Duodenal mucosa (tissue), 2 donors: ENCODE data around the gene CEMP1.
"Not testable (repeated sequence)": the region's sequence is repeated elsewhere in the genome, so short reads cannot be mapped to it uniquely, and the experiment has no call there.

Experiments used
- H3K27ac ChIP-seq: one replicate; pipeline ENCODE4 v1.7.0; 2013; ENCODE audit warnings: low read depth, low read length
- H3K27me3 ChIP-seq, 2 donors: one replicate each; pipeline ENCODE4 v1.7.0; 2013; ENCODE audit warnings: low read length in 2 of 2, control low read depth in 1 of 2; ENCODE audit not compliant: insufficient read depth in 2 of 2, control insufficient read depth in 1 of 2
- H3K36me3 ChIP-seq, 2 donors: one replicate each; pipeline ENCODE4 v1.7.0; 2013; ENCODE audit warnings: low read length in 2 of 2, control low read depth in 1 of 2; ENCODE audit not compliant: insufficient read depth in 2 of 2, control insufficient read depth in 1 of 2
- H3K4me1 ChIP-seq, 2 donors: one replicate each; pipeline ENCODE4 v1.7.0; 2013; ENCODE audit warnings: low read length in 2 of 2, control low read depth in 1 of 2; ENCODE audit not compliant: insufficient read depth in 2 of 2, control insufficient read depth in 1 of 2
- H3K4me3 ChIP-seq, 2 donors: one replicate each; pipeline ENCODE4 v1.7.0; 2013; ENCODE audit warnings: low read length in 2 of 2, low read depth in 1 of 2
- H3K9ac ChIP-seq, 2 donors: one replicate each; pipeline ENCODE4 v1.7.0; 2013; ENCODE audit warnings: low read length in 2 of 2, low read depth in 1 of 2
- H3K9me3 ChIP-seq, 2 donors: one replicate each; pipeline ENCODE4 v1.7.0; 2013; ENCODE audit warnings: low read length in 2 of 2, control low read depth in 1 of 2; ENCODE audit not compliant: control insufficient read depth in 1 of 2

The CEMP1 gene

GRCh38 chr16:2557150-2557549 lies 25.9 kb upstream of the CEMP1 start:
- not testable (repeated sequence) for H3K4me1 ChIP-seq, H3K27me3 ChIP-seq, H3K9ac ChIP-seq, H3K4me3 ChIP-seq, H3K36me3 ChIP-seq, H3K9me3 ChIP-seq, H3K27ac ChIP-seq

GRCh38 chr16:2554709-2555425 lies 23.7 kb upstream of the CEMP1 start:
- not testable (repeated sequence) for H3K27ac ChIP-seq, H3K9ac ChIP-seq, H3K9me3 ChIP-seq, H3K36me3 ChIP-seq, H3K4me1 ChIP-seq, H3K27me3 ChIP-seq, H3K4me3 ChIP-seq

- H3K4me1 ChIP-seq, H3K27me3 ChIP-seq, H3K4me3 ChIP-seq, H3K9ac ChIP-seq, H3K36me3 ChIP-seq, H3K9me3 ChIP-seq, H3K27ac ChIP-seq: not testable (repeated sequence)
Observed at GRCh38 chr16:2551420-2551889, 20.2 kb upstream of the CEMP1 start.

GRCh38 chr16:2550283-2550878 lies 19.2 kb upstream of the CEMP1 start:
- not testable (repeated sequence) for H3K27me3 ChIP-seq, H3K36me3 ChIP-seq, H3K27ac ChIP-seq, H3K4me3 ChIP-seq, H3K9me3 ChIP-seq, H3K9ac ChIP-seq
- peaks cover 0 to 12% of the 10 kb centered on the region in 2 donors for H3K4me1 ChIP-seq

- not testable (repeated sequence) for H3K27me3 ChIP-seq, H3K4me3 ChIP-seq, H3K36me3 ChIP-seq, H3K9ac ChIP-seq, H3K27ac ChIP-seq, H3K9me3 ChIP-seq
- peaks cover 12 to 33% of the 10 kb centered on the region in 2 donors for H3K4me1 ChIP-seq
Observed at GRCh38 chr16:2543771-2544170, 12.6 kb upstream of the CEMP1 start.

DNA sequence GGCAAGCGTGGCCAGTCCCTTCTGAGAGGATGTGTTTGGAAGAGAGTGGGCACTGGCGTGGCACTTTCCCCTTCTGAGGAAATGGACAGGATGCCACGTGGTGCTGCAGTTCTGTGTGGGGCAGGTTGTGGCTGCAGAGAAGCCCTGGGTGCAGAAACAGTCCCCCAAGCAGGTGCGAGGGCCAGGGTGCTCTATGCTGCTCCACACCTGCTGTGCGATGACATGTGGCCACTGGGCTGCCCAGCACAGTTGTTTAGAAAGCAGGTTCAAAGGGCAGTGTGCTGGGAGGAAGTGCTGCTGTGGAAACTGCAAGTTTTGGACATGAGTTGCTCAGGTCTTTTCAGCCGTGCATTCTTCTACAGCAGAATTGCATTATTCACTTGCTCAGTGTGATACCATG lies 10.2 kb upstream of the CEMP1 start:
- not testable (repeated sequence) for H3K9ac ChIP-seq, H3K4me3 ChIP-seq, H3K27ac ChIP-seq, H3K36me3 ChIP-seq, H3K27me3 ChIP-seq, H3K9me3 ChIP-seq
- H3K4me1 ChIP-seq, result peaks cover 14 to 33% of the 10 kb centered on the region in 2 donors

- H3K9ac ChIP-seq, H3K36me3 ChIP-seq, H3K4me3 ChIP-seq, H3K27me3 ChIP-seq, H3K27ac ChIP-seq, H3K9me3 ChIP-seq: not testable (repeated sequence)
- H3K4me1 ChIP-seq, result peaks cover 16 to 33% of the 10 kb centered on the region in 2 donors
Observed at GRCh38 chr16:2540912-2541311, 9.7 kb upstream of the CEMP1 start.

- H3K27me3 ChIP-seq, H3K9ac ChIP-seq, H3K36me3 ChIP-seq, H3K4me3 ChIP-seq, H3K27ac ChIP-seq, H3K9me3 ChIP-seq: not testable (repeated sequence)
- peaks cover 16 to 33% of the 10 kb centered on the region in 2 donors for H3K4me1 ChIP-seq
Observed at GRCh38 chr16:2539845-2540458, 8.7 kb upstream of the CEMP1 start.

DNA sequence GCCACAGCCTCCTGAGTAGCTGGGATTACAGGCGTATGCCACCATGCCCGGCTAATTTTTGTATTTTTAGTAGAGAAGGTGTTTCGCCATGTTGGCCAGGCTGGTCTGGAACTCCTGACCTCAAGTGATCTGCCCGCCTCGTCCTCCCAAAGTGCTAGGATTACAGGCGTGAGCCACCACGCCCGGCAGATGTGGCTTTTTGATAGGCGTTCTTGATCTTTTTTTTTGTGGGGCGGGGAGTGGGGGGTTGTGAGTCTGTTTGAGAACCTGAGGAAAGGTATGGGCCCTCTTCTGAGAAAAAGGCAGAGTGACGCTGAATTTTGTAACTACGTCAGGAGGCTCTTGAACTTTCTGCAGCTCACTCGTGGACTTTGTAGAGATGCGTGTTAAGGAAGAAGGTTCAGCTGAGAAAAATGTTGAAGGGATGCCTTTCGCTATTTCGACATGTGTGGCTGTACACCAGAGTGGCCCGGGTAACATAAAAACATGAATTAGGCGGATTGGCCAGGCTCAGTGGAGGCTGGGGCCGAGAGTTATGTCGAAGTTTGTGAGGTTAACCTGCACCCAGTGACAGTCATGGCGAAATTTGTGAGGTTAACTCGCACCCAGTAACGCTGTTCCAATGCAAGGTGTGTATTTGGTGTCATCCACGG lies 8.1 kb upstream of the CEMP1 start:
- H3K4me3 ChIP-seq, result peak overlapping the region in 1 of 2 donors; percentile 35
- H3K36me3 ChIP-seq, H3K9ac ChIP-seq, H3K27me3 ChIP-seq, H3K27ac ChIP-seq, H3K9me3 ChIP-seq: not testable (repeated sequence)
- peaks cover 16 to 33% of the 10 kb centered on the region in 2 donors for H3K4me1 ChIP-seq
